ENCODE results near the gene CAPN12.

DNA sequence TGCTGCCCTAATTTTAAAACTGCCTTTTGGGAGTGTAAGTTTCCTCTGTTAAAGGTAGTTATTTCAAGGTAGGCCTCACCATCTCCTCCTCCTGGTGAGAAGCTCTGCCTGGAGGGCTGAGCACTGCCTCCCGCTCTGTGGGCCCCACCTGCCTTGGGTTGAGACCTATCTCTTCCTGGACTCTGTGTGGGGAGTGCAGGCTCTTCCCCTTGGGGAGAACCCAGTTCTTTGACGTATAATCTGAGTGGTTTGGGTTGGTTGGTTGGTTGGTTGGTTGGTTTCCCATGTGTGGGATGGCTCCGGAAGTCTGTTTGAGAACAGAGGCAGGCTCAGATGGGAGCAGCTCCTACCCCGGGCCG lies 57.8 kb downstream of the CAPN12 start:
- no peak for TF ChIP-seq EZH2 (IDR thresholded peaks at IDR 0.05; ENCODE audit: low read depth)
- TF ChIP-seq, protein P1, sequence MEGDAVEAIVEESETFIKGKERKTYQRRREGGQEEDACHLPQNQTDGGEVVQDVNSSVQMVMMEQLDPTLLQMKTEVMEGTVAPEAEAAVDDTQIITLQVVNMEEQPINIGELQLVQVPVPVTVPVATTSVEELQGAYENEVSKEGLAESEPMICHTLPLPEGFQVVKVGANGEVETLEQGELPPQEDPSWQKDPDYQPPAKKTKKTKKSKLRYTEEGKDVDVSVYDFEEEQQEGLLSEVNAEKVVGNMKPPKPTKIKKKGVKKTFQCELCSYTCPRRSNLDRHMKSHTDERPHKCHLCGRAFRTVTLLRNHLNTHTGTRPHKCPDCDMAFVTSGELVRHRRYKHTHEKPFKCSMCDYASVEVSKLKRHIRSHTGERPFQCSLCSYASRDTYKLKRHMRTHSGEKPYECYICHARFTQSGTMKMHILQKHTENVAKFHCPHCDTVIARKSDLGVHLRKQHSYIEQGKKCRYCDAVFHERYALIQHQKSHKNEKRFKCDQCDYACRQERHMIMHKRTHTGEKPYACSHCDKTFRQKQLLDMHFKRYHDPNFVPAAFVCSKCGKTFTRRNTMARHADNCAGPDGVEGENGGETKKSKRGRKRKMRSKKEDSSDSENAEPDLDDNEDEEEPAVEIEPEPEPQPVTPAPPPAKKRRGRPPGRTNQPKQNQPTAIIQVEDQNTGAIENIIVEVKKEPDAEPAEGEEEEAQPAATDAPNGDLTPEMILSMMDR (conservative IDR thresholded peaks at IDR 0.05): no peak

Measured in PC-9 (cell line).